GM23338 (cell line): Measurements from ENCODE around the gene RNH1. TPM values are rescaled to one million over a fixed set of nuclear protein-coding genes. Genes with fewer than 3 reads are reported as not detected.

Experiments used
- ATAC-seq: fragments of 200-7000 bp; cut with Tn5 transposase; 3 replicates; pipeline ENCODE4 v1.9.1; 2020
- DNase-seq: peaks from one replicate; pipeline ENCODE4 v3.0.0-alpha.2; 2015; ENCODE audit warnings: low spot score
- H2AFZ ChIP-seq: fragments of 200-600 bp; sonication (generic); 2 replicates; pipeline ENCODE4 v1.8.0; 2016; ENCODE audit warnings: antibody characterized with exemption, mild to moderate bottlenecking, moderate library complexity
- H3F3A ChIP-seq: fragments of 200-600 bp; sonication (generic); replicated peaks from 2 replicates; pipeline ENCODE4 v1.8.0; 2017; ENCODE audit warnings: antibody characterized with exemption, mixed run types, low read depth
- H3K27ac ChIP-seq: fragments of 200-600 bp; sonication (generic); 2 replicates; pipeline ENCODE4 v1.6.1; 2016; ENCODE audit warnings: low read depth
- H3K27me3 ChIP-seq: fragments of 200-600 bp; sonication (generic); 2 replicates; pipeline ENCODE4 v1.8.0; 2016; ENCODE audit warnings: mild to moderate bottlenecking, mixed run types, moderate library complexity; ENCODE audit not compliant: insufficient read depth
- H3K36me3 ChIP-seq: fragments of 200-600 bp; sonication (generic); 2 replicates; pipeline ENCODE4 v1.8.0; 2016; ENCODE audit warnings: mild to moderate bottlenecking; ENCODE audit not compliant: insufficient read depth
- H3K4me1 ChIP-seq: fragments of 200-600 bp; sonication (generic); 2 replicates; pipeline ENCODE4 v1.8.0; 2016; ENCODE audit warnings: mild to moderate bottlenecking, moderate library complexity; ENCODE audit not compliant: insufficient read depth
- H3K4me2 ChIP-seq: fragments of 200-600 bp; sonication (generic); 2 replicates; pipeline ENCODE4 v1.7.1; 2017; ENCODE audit warnings: mixed run types
- H3K4me3 ChIP-seq: fragments of 200-600 bp; sonication (generic); 2 replicates; pipeline ENCODE4 v1.6.1; 2016; ENCODE audit warnings: mixed run types
- H3K79me2 ChIP-seq: fragments of 200-600 bp; sonication (generic); replicated peaks from 2 replicates; pipeline ENCODE4 v1.8.0; 2017; ENCODE audit warnings: mild to moderate bottlenecking; ENCODE audit not compliant: insufficient read depth
- H3K9me2 ChIP-seq: fragments of 200-600 bp; sonication (generic); 2 replicates; pipeline ENCODE4 v1.8.0; 2017; ENCODE audit not compliant: insufficient read depth
- H4K20me1 ChIP-seq: fragments of 200-600 bp; sonication (generic); replicated peaks from 2 replicates; pipeline ENCODE4 v1.8.0; 2017; ENCODE audit warnings: mild to moderate bottlenecking; ENCODE audit not compliant: insufficient read depth
- H3K27ac Mint-ChIP-seq: 2 replicates; pipeline ENCODE4 v1.8.0; 2020; ENCODE audit warnings: inconsistent platforms, mild to moderate bottlenecking, moderate library complexity, mixed read lengths
- H3K27me3 Mint-ChIP-seq: 3 replicates; pipeline ENCODE4 v1.8.0; 2022; ENCODE audit warnings: low read depth, mild to moderate bottlenecking, moderate library complexity, mixed read lengths, inconsistent platforms; ENCODE audit not compliant: insufficient read depth, poor library complexity
- H3K36me3 Mint-ChIP-seq: 3 replicates; pipeline ENCODE4 v1.8.0; 2021; ENCODE audit warnings: low read depth, mild to moderate bottlenecking, inconsistent platforms, moderate library complexity, mixed read lengths
- H3K4me1 Mint-ChIP-seq: 3 replicates; pipeline ENCODE4 v1.8.0; 2020; ENCODE audit warnings: mild to moderate bottlenecking, inconsistent platforms, mixed read lengths
- H3K4me3 Mint-ChIP-seq: 3 replicates; pipeline ENCODE4 v1.8.0; 2021; ENCODE audit warnings: moderate library complexity, mild to moderate bottlenecking, inconsistent platforms, mixed read lengths
- H3K9me3 Mint-ChIP-seq: 3 replicates; pipeline ENCODE4 v1.8.0; 2020; ENCODE audit warnings: moderate library complexity, mild to moderate bottlenecking, inconsistent platforms, mixed read lengths
- CREB1 ChIP-seq: fragments of 250-450 bp; sonication (Bioruptor Pico); IDR thresholded peaks from 2 replicates; pipeline ENCODE4 v1.5.0; 2020; ENCODE audit warnings: low read depth, mild to moderate bottlenecking, moderate library complexity
- EZH2 ChIP-seq: fragments of 200-600 bp; sonication (generic); IDR thresholded peaks from one replicate; pipeline ENCODE4 v1.8.0; 2017; ENCODE audit warnings: antibody characterized with exemption, mild to moderate bottlenecking, low read depth; ENCODE audit not compliant: unreplicated experiment
- EZH2phosphoT487 ChIP-seq: fragments of 200-600 bp; sonication (generic); IDR thresholded peaks from one replicate; pipeline ENCODE4 v1.8.1; 2018; ENCODE audit warnings: antibody characterized with exemption; ENCODE audit not compliant: unreplicated experiment
- JUNB ChIP-seq: IDR thresholded peaks from one replicate; pipeline ENCODE4 v1.6.1; 2016; ENCODE audit warnings: antibody characterized with exemption; ENCODE audit not compliant: unreplicated experiment
- POLR2AphosphoS5 ChIP-seq: IDR thresholded peaks from 2 replicates; pipeline ENCODE4 v1.6.1; 2016; ENCODE audit warnings: antibody characterized with exemption, low read depth
- STAT1 ChIP-seq: IDR thresholded peaks from one replicate; pipeline ENCODE4 v1.6.1; 2016; ENCODE audit warnings: antibody characterized with exemption; ENCODE audit not compliant: unreplicated experiment
- ZNF114 ChIP-seq: fragments of 250-450 bp; sonication (Bioruptor Pico); IDR thresholded peaks from 2 replicates; pipeline ENCODE4 v1.5.0; 2020; ENCODE audit warnings: mild to moderate bottlenecking, moderate library complexity
- ZNF331 ChIP-seq: fragments of 250-450 bp; sonication (Bioruptor Pico); IDR thresholded peaks from 2 replicates; pipeline ENCODE4 v1.5.0; 2020; ENCODE audit warnings: low read depth, mild to moderate bottlenecking, moderate library complexity
- polyA plus RNA-seq: library from polyadenylated mRNA; unstranded; fragments of >200 nt; fragmentation: Nextera tagmentation; extraction: Ambion mirVana; gene quantifications from 2 replicates; pipeline ENCODE4 v1.2.1, GENCODE V29; 2016
- total RNA-seq: library from RNA; depleted of rRNA; stranded (reverse); fragments of >200 nt; shearing (Covaris generic); gene quantifications from 2 replicates; pipeline ENCODE4 v1.2.3, GENCODE V29; 2014
- TF ChIP-seq, protein P1 (sequence below): fragments of 250-450 bp; sonication (Bioruptor Pico); IDR thresholded peaks from 2 replicates; pipeline ENCODE4 v1.5.0; 2020; ENCODE audit warnings: mild to moderate bottlenecking, moderate library complexity
- TF ChIP-seq, protein P2 (sequence below): IDR thresholded peaks from one replicate; pipeline ENCODE4 v1.6.1; 2018; ENCODE audit warnings: antibody characterized with exemption; ENCODE audit not compliant: unreplicated experiment
- TF ChIP-seq, protein P3 (sequence below): IDR thresholded peaks from 2 replicates; pipeline ENCODE4 v1.6.1; 2016; ENCODE audit warnings: antibody characterized with exemption
- TF ChIP-seq, protein P4 (sequence below), 2 experiments: fragments of 200-600 bp in 1 of 2; sonication (generic) in 1 of 2; conservative IDR thresholded peaks; 2 replicates each; pipeline versions ENCODE4 v1.5.1 to v1.6.1; 2016 to 2017; ENCODE audit warnings: antibody characterized with exemption in 2 of 2, low read depth in 2 of 2, mild to moderate bottlenecking in 2 of 2, moderate library complexity in 1 of 2

RNH1 gene
- total and polyA plus RNA-seq, 2 experiments from 2014 or later: 33.3 to 56.3 TPM

DNA sequence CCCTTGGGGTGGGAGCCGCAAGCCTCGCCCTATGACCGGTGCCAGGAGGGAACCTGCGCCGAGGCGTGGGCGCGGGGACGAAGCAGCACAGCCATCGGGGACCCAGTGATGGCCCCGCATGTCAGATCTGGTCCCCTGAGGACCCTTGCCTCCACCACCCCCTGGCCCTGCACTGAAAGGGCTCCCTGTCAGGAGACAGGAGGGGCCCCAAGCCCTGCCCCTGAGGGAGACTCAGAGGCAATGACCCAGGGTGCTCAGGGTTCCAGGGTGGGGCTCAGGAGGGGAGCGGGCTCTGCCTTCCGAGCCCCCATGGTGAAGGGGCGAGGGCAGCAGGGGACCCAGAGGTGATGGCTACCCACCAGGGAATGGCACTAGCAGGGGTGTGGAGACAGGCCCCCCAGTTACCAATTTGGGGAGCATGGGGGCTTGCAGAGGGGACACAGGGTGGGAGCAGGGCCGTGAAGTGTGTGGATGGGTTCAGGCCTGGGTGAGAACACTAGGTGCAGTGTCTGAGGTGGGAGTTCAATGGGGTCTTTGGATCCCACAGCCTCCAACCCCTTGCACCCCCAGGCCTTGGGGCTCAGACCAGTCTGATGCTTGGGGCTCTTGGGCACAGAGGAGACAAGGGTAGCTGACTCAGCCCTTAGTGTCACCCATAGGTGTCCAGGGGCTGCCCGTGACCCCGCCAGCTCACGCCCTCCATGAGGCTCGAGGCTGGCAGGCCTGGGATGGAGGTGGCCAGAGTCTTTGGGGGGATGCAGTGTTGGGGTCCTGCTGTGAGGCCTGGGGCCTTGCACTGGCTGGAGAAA, 30.8 kb upstream of the RNH1 start:
- peaks cover 23% of the 10 kb centered on the region for H3K27me3 Mint-ChIP-seq
- no peaks in the 10 kb centered on the region for H3K36me3 ChIP-seq
- H3K4me2 ChIP-seq: peak overlapping the region; percentile 90
- H4K20me1 ChIP-seq: 0 out of 2 replicates have a peak, but pooled peaks cover 2% of the 10 kb centered on the region
- peaks cover 3% of the 10 kb centered on the region; the same call in 2 of the 3 replicates for H3K4me1 Mint-ChIP-seq
- H3K36me3 Mint-ChIP-seq: peaks cover 5% of the 10 kb centered on the region
- no peak overlapping the region for H2AFZ ChIP-seq
- no peak for TF ChIP-seq ZNF114 (CRISPR knock-in tag)
- no peak for TF ChIP-seq EZH2phosphoT487
- TF ChIP-seq EZH2: no peak
- no peak for TF ChIP-seq STAT1
- TF ChIP-seq, protein P1, sequence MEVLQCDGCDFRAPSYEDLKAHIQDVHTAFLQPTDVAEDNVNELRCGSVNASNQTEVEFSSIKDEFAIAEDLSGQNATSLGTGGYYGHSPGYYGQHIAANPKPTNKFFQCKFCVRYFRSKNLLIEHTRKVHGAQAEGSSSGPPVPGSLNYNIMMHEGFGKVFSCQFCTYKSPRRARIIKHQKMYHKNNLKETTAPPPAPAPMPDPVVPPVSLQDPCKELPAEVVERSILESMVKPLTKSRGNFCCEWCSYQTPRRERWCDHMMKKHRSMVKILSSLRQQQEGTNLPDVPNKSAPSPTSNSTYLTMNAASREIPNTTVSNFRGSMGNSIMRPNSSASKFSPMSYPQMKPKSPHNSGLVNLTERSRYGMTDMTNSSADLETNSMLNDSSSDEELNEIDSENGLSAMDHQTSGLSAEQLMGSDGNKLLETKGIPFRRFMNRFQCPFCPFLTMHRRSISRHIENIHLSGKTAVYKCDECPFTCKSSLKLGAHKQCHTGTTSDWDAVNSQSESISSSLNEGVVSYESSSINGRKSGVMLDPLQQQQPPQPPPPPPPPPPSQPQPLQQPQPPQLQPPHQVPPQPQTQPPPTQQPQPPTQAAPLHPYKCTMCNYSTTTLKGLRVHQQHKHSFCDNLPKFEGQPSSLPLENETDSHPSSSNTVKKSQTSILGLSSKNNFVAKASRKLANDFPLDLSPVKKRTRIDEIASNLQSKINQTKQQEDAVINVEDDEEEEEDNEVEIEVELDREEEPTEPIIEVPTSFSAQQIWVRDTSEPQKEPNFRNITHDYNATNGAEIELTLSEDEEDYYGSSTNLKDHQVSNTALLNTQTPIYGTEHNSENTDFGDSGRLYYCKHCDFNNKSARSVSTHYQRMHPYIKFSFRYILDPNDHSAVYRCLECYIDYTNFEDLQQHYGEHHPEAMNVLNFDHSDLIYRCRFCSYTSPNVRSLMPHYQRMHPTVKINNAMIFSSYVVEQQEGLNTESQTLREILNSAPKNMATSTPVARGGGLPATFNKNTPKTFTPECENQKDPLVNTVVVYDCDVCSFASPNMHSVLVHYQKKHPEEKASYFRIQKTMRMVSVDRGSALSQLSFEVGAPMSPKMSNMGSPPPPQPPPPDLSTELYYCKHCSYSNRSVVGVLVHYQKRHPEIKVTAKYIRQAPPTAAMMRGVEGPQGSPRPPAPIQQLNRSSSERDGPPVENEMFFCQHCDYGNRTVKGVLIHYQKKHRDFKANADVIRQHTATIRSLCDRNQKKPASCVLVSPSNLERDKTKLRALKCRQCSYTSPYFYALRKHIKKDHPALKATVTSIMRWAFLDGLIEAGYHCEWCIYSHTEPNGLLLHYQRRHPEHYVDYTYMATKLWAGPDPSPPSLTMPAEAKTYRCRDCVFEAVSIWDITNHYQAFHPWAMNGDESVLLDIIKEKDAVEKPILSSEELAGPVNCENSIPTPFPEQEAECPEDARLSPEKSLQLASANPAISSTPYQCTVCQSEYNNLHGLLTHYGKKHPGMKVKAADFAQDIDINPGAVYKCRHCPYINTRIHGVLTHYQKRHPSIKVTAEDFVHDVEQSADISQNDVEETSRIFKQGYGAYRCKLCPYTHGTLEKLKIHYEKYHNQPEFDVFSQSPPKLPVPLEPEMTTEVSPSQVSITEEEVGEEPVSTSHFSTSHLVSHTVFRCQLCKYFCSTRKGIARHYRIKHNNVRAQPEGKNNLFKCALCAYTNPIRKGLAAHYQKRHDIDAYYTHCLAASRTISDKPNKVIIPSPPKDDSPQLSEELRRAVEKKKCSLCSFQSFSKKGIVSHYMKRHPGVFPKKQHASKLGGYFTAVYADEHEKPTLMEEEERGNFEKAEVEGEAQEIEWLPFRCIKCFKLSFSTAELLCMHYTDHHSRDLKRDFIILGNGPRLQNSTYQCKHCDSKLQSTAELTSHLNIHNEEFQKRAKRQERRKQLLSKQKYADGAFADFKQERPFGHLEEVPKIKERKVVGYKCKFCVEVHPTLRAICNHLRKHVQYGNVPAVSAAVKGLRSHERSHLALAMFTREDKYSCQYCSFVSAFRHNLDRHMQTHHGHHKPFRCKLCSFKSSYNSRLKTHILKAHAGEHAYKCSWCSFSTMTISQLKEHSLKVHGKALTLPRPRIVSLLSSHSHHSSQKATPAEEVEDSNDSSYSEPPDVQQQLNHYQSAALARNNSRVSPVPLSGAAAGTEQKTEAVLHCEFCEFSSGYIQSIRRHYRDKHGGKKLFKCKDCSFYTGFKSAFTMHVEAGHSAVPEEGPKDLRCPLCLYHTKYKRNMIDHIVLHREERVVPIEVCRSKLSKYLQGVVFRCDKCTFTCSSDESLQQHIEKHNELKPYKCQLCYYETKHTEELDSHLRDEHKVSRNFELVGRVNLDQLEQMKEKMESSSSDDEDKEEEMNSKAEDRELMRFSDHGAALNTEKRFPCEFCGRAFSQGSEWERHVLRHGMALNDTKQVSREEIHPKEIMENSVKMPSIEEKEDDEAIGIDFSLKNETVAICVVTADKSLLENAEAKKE: no peak
- TF ChIP-seq ZNF331 (CRISPR knock-in tag): no peak
- TF ChIP-seq, protein P2, sequence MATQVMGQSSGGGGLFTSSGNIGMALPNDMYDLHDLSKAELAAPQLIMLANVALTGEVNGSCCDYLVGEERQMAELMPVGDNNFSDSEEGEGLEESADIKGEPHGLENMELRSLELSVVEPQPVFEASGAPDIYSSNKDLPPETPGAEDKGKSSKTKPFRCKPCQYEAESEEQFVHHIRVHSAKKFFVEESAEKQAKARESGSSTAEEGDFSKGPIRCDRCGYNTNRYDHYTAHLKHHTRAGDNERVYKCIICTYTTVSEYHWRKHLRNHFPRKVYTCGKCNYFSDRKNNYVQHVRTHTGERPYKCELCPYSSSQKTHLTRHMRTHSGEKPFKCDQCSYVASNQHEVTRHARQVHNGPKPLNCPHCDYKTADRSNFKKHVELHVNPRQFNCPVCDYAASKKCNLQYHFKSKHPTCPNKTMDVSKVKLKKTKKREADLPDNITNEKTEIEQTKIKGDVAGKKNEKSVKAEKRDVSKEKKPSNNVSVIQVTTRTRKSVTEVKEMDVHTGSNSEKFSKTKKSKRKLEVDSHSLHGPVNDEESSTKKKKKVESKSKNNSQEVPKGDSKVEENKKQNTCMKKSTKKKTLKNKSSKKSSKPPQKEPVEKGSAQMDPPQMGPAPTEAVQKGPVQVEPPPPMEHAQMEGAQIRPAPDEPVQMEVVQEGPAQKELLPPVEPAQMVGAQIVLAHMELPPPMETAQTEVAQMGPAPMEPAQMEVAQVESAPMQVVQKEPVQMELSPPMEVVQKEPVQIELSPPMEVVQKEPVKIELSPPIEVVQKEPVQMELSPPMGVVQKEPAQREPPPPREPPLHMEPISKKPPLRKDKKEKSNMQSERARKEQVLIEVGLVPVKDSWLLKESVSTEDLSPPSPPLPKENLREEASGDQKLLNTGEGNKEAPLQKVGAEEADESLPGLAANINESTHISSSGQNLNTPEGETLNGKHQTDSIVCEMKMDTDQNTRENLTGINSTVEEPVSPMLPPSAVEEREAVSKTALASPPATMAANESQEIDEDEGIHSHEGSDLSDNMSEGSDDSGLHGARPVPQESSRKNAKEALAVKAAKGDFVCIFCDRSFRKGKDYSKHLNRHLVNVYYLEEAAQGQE: no peak
- TF ChIP-seq POLR2AphosphoS5: no peak
- TF ChIP-seq CREB1 (CRISPR knock-in tag): no peak
- TF ChIP-seq, protein P3, sequence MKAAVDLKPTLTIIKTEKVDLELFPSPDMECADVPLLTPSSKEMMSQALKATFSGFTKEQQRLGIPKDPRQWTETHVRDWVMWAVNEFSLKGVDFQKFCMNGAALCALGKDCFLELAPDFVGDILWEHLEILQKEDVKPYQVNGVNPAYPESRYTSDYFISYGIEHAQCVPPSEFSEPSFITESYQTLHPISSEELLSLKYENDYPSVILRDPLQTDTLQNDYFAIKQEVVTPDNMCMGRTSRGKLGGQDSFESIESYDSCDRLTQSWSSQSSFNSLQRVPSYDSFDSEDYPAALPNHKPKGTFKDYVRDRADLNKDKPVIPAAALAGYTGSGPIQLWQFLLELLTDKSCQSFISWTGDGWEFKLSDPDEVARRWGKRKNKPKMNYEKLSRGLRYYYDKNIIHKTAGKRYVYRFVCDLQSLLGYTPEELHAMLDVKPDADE: no peak
- TF ChIP-seq, protein P4, sequence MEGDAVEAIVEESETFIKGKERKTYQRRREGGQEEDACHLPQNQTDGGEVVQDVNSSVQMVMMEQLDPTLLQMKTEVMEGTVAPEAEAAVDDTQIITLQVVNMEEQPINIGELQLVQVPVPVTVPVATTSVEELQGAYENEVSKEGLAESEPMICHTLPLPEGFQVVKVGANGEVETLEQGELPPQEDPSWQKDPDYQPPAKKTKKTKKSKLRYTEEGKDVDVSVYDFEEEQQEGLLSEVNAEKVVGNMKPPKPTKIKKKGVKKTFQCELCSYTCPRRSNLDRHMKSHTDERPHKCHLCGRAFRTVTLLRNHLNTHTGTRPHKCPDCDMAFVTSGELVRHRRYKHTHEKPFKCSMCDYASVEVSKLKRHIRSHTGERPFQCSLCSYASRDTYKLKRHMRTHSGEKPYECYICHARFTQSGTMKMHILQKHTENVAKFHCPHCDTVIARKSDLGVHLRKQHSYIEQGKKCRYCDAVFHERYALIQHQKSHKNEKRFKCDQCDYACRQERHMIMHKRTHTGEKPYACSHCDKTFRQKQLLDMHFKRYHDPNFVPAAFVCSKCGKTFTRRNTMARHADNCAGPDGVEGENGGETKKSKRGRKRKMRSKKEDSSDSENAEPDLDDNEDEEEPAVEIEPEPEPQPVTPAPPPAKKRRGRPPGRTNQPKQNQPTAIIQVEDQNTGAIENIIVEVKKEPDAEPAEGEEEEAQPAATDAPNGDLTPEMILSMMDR (conservative IDR thresholded peaks at IDR 0.05; ENCODE audit: low read depth in 2 of 2): no peak
- TF ChIP-seq JUNB: no peak
- H3K4me3 Mint-ChIP-seq: peak overlapping the region; percentile 50; the same call in 2 of the 3 replicates
- H3K9me3 Mint-ChIP-seq: peaks cover 2% of the 10 kb centered on the region; the same call in 2 of the 3 replicates
- peaks cover 17% of the 10 kb centered on the region; the same call in 1 of the 2 replicates for H3K27me3 ChIP-seq
- H3K4me3 ChIP-seq: peak overlapping the region; percentile 73
- ATAC-seq (no peak), DNase-seq (no peak)
- H3K4me1 ChIP-seq: no peaks in the 10 kb centered on the region; the same call in 1 of the 2 replicates
- no peaks in the 10 kb centered on the region for H3K9me2 ChIP-seq
- no peak overlapping the region for H3K27ac Mint-ChIP-seq
- no peaks in the 10 kb centered on the region; the same call in 1 of the 2 replicates for H3K79me2 ChIP-seq
- H3F3A ChIP-seq: peaks cover 11% of the 10 kb centered on the region
- no peak overlapping the region for H3K27ac ChIP-seq
